Osteoblast (primary cell): ENCODE data around the gene ANKRD53. TPM values are rescaled to one million over a fixed set of nuclear protein-coding genes. Genes with fewer than 3 reads are reported as not detected.

ENCODE experiments used
- DNase-seq: peaks from one replicate; pipeline ENCODE4 v3.0.0; 2011; ENCODE audit warnings: low spot score, mixed read lengths; ENCODE audit not compliant: insufficient read length; ENCODE audit errors: missing footprints
- H2AFZ ChIP-seq: 2 replicates; pipeline ENCODE4 v1.6.0; 2011; ENCODE audit warnings: mild to moderate bottlenecking, low read length
- H3K27ac ChIP-seq: 2 replicates; pipeline ENCODE4 v1.5.1; 2011; ENCODE audit warnings: mild to moderate bottlenecking, low read depth, low read length, moderate library complexity
- H3K27me3 ChIP-seq: 2 replicates; pipeline ENCODE4 v1.6.0; 2012; ENCODE audit warnings: mild to moderate bottlenecking, control low read depth, inconsistent platforms, low read length, moderate library complexity; ENCODE audit not compliant: insufficient read depth
- H3K36me3 ChIP-seq: 2 replicates; pipeline ENCODE4 v1.5.1; 2011; ENCODE audit warnings: mild to moderate bottlenecking, low read length, control low read depth, moderate library complexity; ENCODE audit not compliant: insufficient read depth
- H3K4me1 ChIP-seq: 2 replicates; pipeline ENCODE4 v1.5.1; 2011; ENCODE audit warnings: mild to moderate bottlenecking, low read length, control low read depth, moderate library complexity; ENCODE audit not compliant: insufficient read depth
- H3K4me2 ChIP-seq: 2 replicates; pipeline ENCODE4 v1.6.0; 2011; ENCODE audit warnings: mild to moderate bottlenecking, low read length; ENCODE audit not compliant: insufficient read depth
- H3K4me3 ChIP-seq: fragments of 200-600 bp; sonication (generic); 3 replicates; pipeline ENCODE4 v1.5.1; 2012; ENCODE audit warnings: mild to moderate bottlenecking, low read length, inconsistent platforms; ENCODE audit not compliant: insufficient read depth
- H3K79me2 ChIP-seq: 2 replicates; pipeline ENCODE4 v1.6.0; 2012; ENCODE audit warnings: mild to moderate bottlenecking, low read length, control low read depth, inconsistent platforms; ENCODE audit not compliant: insufficient read depth
- H3K9me3 ChIP-seq: 2 replicates; pipeline ENCODE4 v1.5.1; 2011; ENCODE audit warnings: low read depth, low read length, control low read depth
- H4K20me1 ChIP-seq: 2 replicates; pipeline ENCODE4 v1.6.0; 2012; ENCODE audit warnings: mild to moderate bottlenecking, low read length, control low read depth; ENCODE audit not compliant: insufficient read depth
- CTCF ChIP-seq: IDR thresholded peaks from 2 replicates; pipeline ENCODE4 v1.5.1; 2011; ENCODE audit warnings: mild to moderate bottlenecking, low read depth, low read length, moderate library complexity; ENCODE audit errors: extremely low read depth
- total RNA-seq: library from RNA; depleted of rRNA; stranded (reverse); fragments of >200 nt; gene quantifications from 2 replicates; pipeline ENCODE4 v1.2.3, GENCODE V29; 2012

Gene ANKRD53
- total RNA-seq, 1 donor = 1.1 TPM

GRCh38 chr2:71004857-71005256, 26.4 kb downstream of the ANKRD53 start:
- H3K79me2 ChIP-seq = no peaks in the 10 kb centered on the region
- DNase-seq = no peak
- H4K20me1 ChIP-seq = no peaks in the 10 kb centered on the region
- H3K4me2 ChIP-seq = no peak overlapping the region
- no peak for TF ChIP-seq CTCF
- H3K27me3 ChIP-seq = no peaks in the 10 kb centered on the region
- no peaks in the 10 kb centered on the region for H3K9me3 ChIP-seq
- no peak overlapping the region for H3K27ac ChIP-seq
- no peak overlapping the region for H2AFZ ChIP-seq
- H3K4me1 ChIP-seq = peaks cover 5% of the 10 kb centered on the region
- H3K4me3 ChIP-seq = no peak overlapping the region
- H3K36me3 ChIP-seq = no peaks in the 10 kb centered on the region

- H3K4me3 ChIP-seq = no peak overlapping the region
Measured at GRCh38 chr2:71005271-71006202, 27.1 kb downstream of the ANKRD53 start.

GRCh38 chr2:71006323-71006722, 27.9 kb downstream of the ANKRD53 start:
- DNase-seq = no peak
- Histone ChIP-seq H3K27ac (no peak overlapping the region), H3K27me3 (no peaks in the 10 kb centered on the region), H2AFZ (no peak overlapping the region), H3K4me3 (no peak overlapping the region), H3K79me2 (no peaks in the 10 kb centered on the region), H3K4me2 (no peak overlapping the region), H3K4me1 (no peaks in the 10 kb centered on the region), H3K9me3 (no peaks in the 10 kb centered on the region), H4K20me1 (no peaks in the 10 kb centered on the region), H3K36me3 (no peaks in the 10 kb centered on the region)
- TF ChIP-seq CTCF = no peak

More at GRCh38 chr2:71005271-71006202, 27.1 kb downstream of the ANKRD53 start:
- no peak overlapping the region for H3K27ac ChIP-seq
- H3K27me3 ChIP-seq = no peaks in the 10 kb centered on the region
- peaks cover 5% of the 10 kb centered on the region for H3K4me1 ChIP-seq
- TF ChIP-seq CTCF = no peak
- no peak for DNase-seq
- H3K9me3 ChIP-seq = no peaks in the 10 kb centered on the region
- no peaks in the 10 kb centered on the region for H4K20me1 ChIP-seq
- H3K79me2 ChIP-seq = no peaks in the 10 kb centered on the region
- H2AFZ ChIP-seq = no peak overlapping the region
- no peaks in the 10 kb centered on the region for H3K36me3 ChIP-seq
- no peak overlapping the region for H3K4me2 ChIP-seq
